IPS DF 19.7 (cell line): ENCODE data around the gene NEUROD1.

Experiments
- DNase-seq: peaks from one replicate; pipeline ENCODE4 v3.0.0-alpha.2; 2013; ENCODE audit warnings: low read depth, low spot score

NEUROD1 gene

GRCh38 chr2:181680937-181681811 lies 857 bp upstream of the NEUROD1 start:
- no peak for DNase-seq

- DNase-seq, result no peak
Observed at GRCh38 chr2:181679544-181679979, 755 bp downstream of the NEUROD1 start.

- no peak for DNase-seq
Observed at GRCh38 chr2:181678861-181679543, 1.3 kb downstream of the NEUROD1 start.

GRCh38 chr2:181677912-181678586 lies 2.3 kb downstream of the NEUROD1 start:
- DNase-seq, result peak; percentile 50

- no peak for DNase-seq
Observed at GRCh38 chr2:181675254-181675653, 5.1 kb downstream of the NEUROD1 start.

- DNase-seq, result no peak
Observed at GRCh38 chr2:181674461-181674860, 5.9 kb downstream of the NEUROD1 start.

GRCh38 chr2:181673173-181673572 lies 7.1 kb downstream of the NEUROD1 start:
- DNase-seq, result no peak

GRCh38 chr2:181672255-181673008 lies 7.9 kb downstream of the NEUROD1 start:
- no peak for DNase-seq

GRCh38 chr2:181670632-181671031 lies 9.7 kb downstream of the NEUROD1 start:
- no peak for DNase-seq

GRCh38 chr2:181667234-181667633 lies 13.1 kb downstream of the NEUROD1 start:
- DNase-seq, result no peak

GRCh38 chr2:181662287-181662686 lies 18.0 kb downstream of the NEUROD1 start:
- no peak for DNase-seq

- DNase-seq, result no peak
Observed at GRCh38 chr2:181660181-181660580, 20.1 kb downstream of the NEUROD1 start.

GRCh38 chr2:181658444-181658843 lies 21.9 kb downstream of the NEUROD1 start:
- no peak for DNase-seq

- peak; percentile 28 for DNase-seq
Observed at GRCh38 chr2:181657379-181657778, 22.9 kb downstream of the NEUROD1 start.

- peak; percentile 83 for DNase-seq
Observed at GRCh38 chr2:181656450-181657291, 23.6 kb downstream of the NEUROD1 start, which contains the start of gene CERKL. CERKL (minus strand) TSS chr2:181657105; CDS start chr2:181657006, 99 bp downstream.

- no peak for DNase-seq
Observed at GRCh38 chr2:181655519-181655918, 24.8 kb downstream of the NEUROD1 start.

GRCh38 chr2:181649436-181649979 lies 30.8 kb downstream of the NEUROD1 start:
- no peak for DNase-seq

- no peak for DNase-seq
Observed at GRCh38 chr2:181648478-181649155, 31.7 kb downstream of the NEUROD1 start.

GRCh38 chr2:181646415-181646987 lies 33.8 kb downstream of the NEUROD1 start:
- DNase-seq, result no peak
